ENCODE data around the gene GAGE13.

- TF ChIP-seq POLR2A (IDR thresholded peaks at IDR 0.05; ENCODE audit: low read depth, low read length) (no peak), CTCF (IDR thresholded peaks at IDR 0.05; ENCODE audit: extremely low read depth in 1 of 2, insufficient read depth in 1 of 2, low read depth in 1 of 2, low read length in 2 of 2) (no peak), MAX (IDR thresholded peaks at IDR 0.05; ENCODE audit: insufficient read depth, insufficient read length) (no peak)
Observed at GRCh38 chrX:49292400-49293362, 38.7 kb upstream of the GAGE13 start.
